Gastrocnemius medialis (tissue), 4 donors: Measurements from ENCODE around the gene RNGTT.

Experiments
- POLR2A ChIP-seq, 2 donors: fragments of 450-650 bp; IDR thresholded peaks; one replicate each; pipeline ENCODE4 v1.6.1; 2017; ENCODE audit warnings: antibody characterized with exemption in 2 of 2, mild to moderate bottlenecking in 2 of 2, moderate library complexity in 2 of 2
- TF ChIP-seq, protein P1 (sequence below), 5 experiments: fragments of 450-650 bp in 3 of 5; fragments of 200-600 bp in 2 of 5; sonication (generic) in 2 of 5; IDR thresholded peaks in 4 of 5; conservative IDR thresholded peaks in 1 of 5; 1 replicate in 4 of 5; 2 replicates in 1 of 5; pipeline ENCODE4 v1.5.1; 2016 to 2019; ENCODE audit warnings: antibody characterized with exemption in 5 of 5, mild to moderate bottlenecking in 3 of 5, moderate library complexity in 3 of 5

DNA sequence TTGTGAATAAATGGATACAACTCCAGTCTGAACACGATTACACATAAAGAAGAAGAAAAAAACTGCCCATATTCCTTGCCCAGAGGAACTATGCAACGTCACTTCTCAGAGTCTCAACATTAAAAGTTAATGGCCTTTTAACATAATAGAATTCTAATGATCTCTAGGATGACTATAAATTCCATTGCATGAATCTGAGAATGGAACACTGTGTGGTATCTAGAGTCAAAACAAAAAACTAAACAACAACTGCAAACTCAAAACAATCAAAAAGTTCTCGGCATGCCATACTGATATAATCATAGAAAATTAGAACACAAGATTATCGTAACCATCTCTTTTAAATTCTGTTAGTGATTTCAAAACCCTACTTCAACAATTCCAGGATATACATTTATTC, 283.6 kb downstream of the RNGTT start:
- no peak for TF ChIP-seq POLR2A (IDR thresholded peaks at IDR 0.05)
- TF ChIP-seq, protein P1, sequence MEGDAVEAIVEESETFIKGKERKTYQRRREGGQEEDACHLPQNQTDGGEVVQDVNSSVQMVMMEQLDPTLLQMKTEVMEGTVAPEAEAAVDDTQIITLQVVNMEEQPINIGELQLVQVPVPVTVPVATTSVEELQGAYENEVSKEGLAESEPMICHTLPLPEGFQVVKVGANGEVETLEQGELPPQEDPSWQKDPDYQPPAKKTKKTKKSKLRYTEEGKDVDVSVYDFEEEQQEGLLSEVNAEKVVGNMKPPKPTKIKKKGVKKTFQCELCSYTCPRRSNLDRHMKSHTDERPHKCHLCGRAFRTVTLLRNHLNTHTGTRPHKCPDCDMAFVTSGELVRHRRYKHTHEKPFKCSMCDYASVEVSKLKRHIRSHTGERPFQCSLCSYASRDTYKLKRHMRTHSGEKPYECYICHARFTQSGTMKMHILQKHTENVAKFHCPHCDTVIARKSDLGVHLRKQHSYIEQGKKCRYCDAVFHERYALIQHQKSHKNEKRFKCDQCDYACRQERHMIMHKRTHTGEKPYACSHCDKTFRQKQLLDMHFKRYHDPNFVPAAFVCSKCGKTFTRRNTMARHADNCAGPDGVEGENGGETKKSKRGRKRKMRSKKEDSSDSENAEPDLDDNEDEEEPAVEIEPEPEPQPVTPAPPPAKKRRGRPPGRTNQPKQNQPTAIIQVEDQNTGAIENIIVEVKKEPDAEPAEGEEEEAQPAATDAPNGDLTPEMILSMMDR (IDR thresholded peaks at IDR 0.05 in 4 of 5, conservative IDR thresholded peaks at IDR 0.05 in 1 of 5): no peak
